NCI-H446 treated with DMSO at 0.1 percent for 48 hours (cell line): ENCODE results near the gene MTR.
"Not testable (repeated sequence)": the region's sequence is repeated elsewhere in the genome, so short reads cannot be mapped to it uniquely, and the experiment has no call there.

Experiments used
- DNase-seq: peaks from one replicate; lab custom pipeline; 2025; lab: John Stamatoyannopoulos, UW

Gene MTR

GRCh38 chr1:236904892-236905741 is 110.0 kb downstream of the MTR start:
- DNase-seq = no peak

GRCh38 chr1:236907205-236907604 is 112.1 kb downstream of the MTR start:
- no peak for DNase-seq

GRCh38 chr1:236908669-236909068 is 113.6 kb downstream of the MTR start:
- no peak for DNase-seq

GRCh38 chr1:236911047-236911446 is 116.0 kb downstream of the MTR start:
- DNase-seq = not testable (repeated sequence)

- no peak for DNase-seq
Measured at GRCh38 chr1:236913371-236914037, 118.4 kb downstream of the MTR start.

GRCh38 chr1:236914375-236914774 is 119.3 kb downstream of the MTR start:
- DNase-seq = no peak

GRCh38 chr1:236916131-236916800 is 121.2 kb downstream of the MTR start:
- no peak for DNase-seq

- no peak for DNase-seq
Measured at GRCh38 chr1:236917448-236917847, 122.4 kb downstream of the MTR start.

GRCh38 chr1:236920286-236920894 is 125.3 kb downstream of the MTR start:
- no peak for DNase-seq

GRCh38 chr1:236921610-236922009 is 126.5 kb downstream of the MTR start:
- DNase-seq = no peak

- no peak for DNase-seq
Measured at GRCh38 chr1:236922190-236922589, 127.1 kb downstream of the MTR start.

GRCh38 chr1:236925386-236925785 is 130.3 kb downstream of the MTR start:
- DNase-seq = no peak

- no peak for DNase-seq
Measured at GRCh38 chr1:236930503-236930902, 135.4 kb downstream of the MTR start.

GRCh38 chr1:236938760-236939159 is 143.7 kb downstream of the MTR start:
- no peak for DNase-seq

- DNase-seq = no peak
Measured at GRCh38 chr1:236942431-236942830, 147.3 kb downstream of the MTR start.

- DNase-seq = no peak
Measured at GRCh38 chr1:236944556-236944955, 149.5 kb downstream of the MTR start.

- DNase-seq = no peak
Measured at GRCh38 chr1:236945002-236945401, 149.9 kb downstream of the MTR start.

GRCh38 chr1:236947794-236948193 is 152.7 kb downstream of the MTR start:
- no peak for DNase-seq

- DNase-seq = no peak
Measured at GRCh38 chr1:236948381-236948780, 153.3 kb downstream of the MTR start.

- DNase-seq = no peak
Measured at GRCh38 chr1:236948996-236949395, 153.9 kb downstream of the MTR start.

- no peak for DNase-seq
Measured at GRCh38 chr1:236950365-236950764, 155.3 kb downstream of the MTR start.

- DNase-seq = no peak
Measured at GRCh38 chr1:236951672-236952071, 156.6 kb downstream of the MTR start.
